DND-41 (cell line): Measurements from ENCODE around the gene CDCA3.

Source experiments
- EZH2 ChIP-seq: IDR thresholded peaks from 3 replicates; pipeline ENCODE4 v1.6.1; 2012; ENCODE audit warnings: borderline replicate concordance, low read depth, mild to moderate bottlenecking, moderate library complexity, low read length, inconsistent platforms; ENCODE audit not compliant: severe bottlenecking
- TF ChIP-seq, protein P1 (sequence below): IDR thresholded peaks from 2 replicates; pipeline ENCODE4 v1.5.1; 2012; ENCODE audit warnings: borderline replicate concordance, low read length, moderate library complexity, mild to moderate bottlenecking; ENCODE audit not compliant: poor library complexity, severe bottlenecking; ENCODE audit errors: extremely low read depth

DNA sequence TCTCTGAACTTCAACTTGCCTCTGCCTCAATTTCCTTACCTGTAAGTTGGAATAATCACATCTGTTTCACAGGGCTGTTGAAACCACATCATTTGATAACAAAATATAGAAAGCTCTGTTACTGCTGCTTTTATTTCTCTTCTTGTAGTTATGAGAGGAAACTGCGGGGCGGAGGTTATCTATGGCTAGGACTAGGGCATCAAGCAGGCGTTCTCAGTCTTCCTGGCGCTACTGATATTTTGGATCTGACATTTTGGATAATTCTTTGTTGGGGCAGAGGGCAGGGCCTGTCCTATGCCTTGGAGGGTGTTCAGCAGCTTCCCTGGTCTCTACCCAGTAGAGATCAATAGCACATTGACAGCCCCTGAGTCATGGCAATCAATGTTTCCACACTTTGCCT, 19.0 kb downstream of the CDCA3 start:
- TF ChIP-seq, protein P1, sequence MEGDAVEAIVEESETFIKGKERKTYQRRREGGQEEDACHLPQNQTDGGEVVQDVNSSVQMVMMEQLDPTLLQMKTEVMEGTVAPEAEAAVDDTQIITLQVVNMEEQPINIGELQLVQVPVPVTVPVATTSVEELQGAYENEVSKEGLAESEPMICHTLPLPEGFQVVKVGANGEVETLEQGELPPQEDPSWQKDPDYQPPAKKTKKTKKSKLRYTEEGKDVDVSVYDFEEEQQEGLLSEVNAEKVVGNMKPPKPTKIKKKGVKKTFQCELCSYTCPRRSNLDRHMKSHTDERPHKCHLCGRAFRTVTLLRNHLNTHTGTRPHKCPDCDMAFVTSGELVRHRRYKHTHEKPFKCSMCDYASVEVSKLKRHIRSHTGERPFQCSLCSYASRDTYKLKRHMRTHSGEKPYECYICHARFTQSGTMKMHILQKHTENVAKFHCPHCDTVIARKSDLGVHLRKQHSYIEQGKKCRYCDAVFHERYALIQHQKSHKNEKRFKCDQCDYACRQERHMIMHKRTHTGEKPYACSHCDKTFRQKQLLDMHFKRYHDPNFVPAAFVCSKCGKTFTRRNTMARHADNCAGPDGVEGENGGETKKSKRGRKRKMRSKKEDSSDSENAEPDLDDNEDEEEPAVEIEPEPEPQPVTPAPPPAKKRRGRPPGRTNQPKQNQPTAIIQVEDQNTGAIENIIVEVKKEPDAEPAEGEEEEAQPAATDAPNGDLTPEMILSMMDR, result no peak
- TF ChIP-seq EZH2, result no peak
